Neutrophil (primary cell): ENCODE data around the gene NPHP4.
"Not testable (repeated sequence)": the region's sequence is repeated elsewhere in the genome, so short reads cannot be mapped to it uniquely, and the experiment has no call there.

Experiments used
- H3K27ac ChIP-seq: fragments of 200-600 bp; sonication (generic); 2 replicates; pipeline ENCODE4 v1.5.1; 2016; ENCODE audit warnings: mild to moderate bottlenecking, moderate library complexity
- H3K27me3 ChIP-seq: fragments of 200-600 bp; sonication (generic); 2 replicates; pipeline ENCODE4 v1.6.0; 2016; ENCODE audit warnings: mild to moderate bottlenecking
- H3K36me3 ChIP-seq: fragments of 200-600 bp; sonication (generic); 2 replicates; pipeline ENCODE4 v1.5.1; 2017
- H3K4me1 ChIP-seq, 2 experiments: fragments of 200-600 bp in 1 of 2; sonication (generic) in 1 of 2; 1 replicate in 1 of 2; 2 replicates in 1 of 2; pipeline versions ENCODE4 v1.5.1 to v1.6.1; 2013 to 2016; ENCODE audit warnings: low read depth in 1 of 2, low read length in 1 of 2, mild to moderate bottlenecking in 1 of 2, moderate library complexity in 1 of 2; ENCODE audit not compliant: control insufficient read depth in 1 of 2, insufficient read depth in 1 of 2
- H3K4me3 ChIP-seq, 2 experiments: fragments of 200-600 bp in 1 of 2; sonication (generic) in 1 of 2; 1 replicate in 1 of 2; 2 replicates in 1 of 2; pipeline ENCODE4 v1.5.1; 2013 to 2016; ENCODE audit warnings: low read depth in 1 of 2, low read length in 1 of 2, mild to moderate bottlenecking in 1 of 2, moderate library complexity in 1 of 2
- H3K9me3 ChIP-seq: fragments of 200-600 bp; sonication (generic); 2 replicates; pipeline ENCODE4 v1.5.1; 2016
- CTCF ChIP-seq: fragments of 200-600 bp; sonication (generic); IDR thresholded peaks from 2 replicates; pipeline ENCODE4 v1.5.1; 2016; ENCODE audit warnings: antibody characterized with exemption

Gene NPHP4

GRCh38 chr1:5926686-5927435, 65.4 kb downstream of the NPHP4 start:
- no peaks in the 10 kb centered on the region for H3K4me1 ChIP-seq
- TF ChIP-seq CTCF: no peak
- no peaks in the 10 kb centered on the region for H3K9me3 ChIP-seq
- H3K27me3 ChIP-seq: no peaks in the 10 kb centered on the region
- H3K36me3 ChIP-seq: no peaks in the 10 kb centered on the region
- H3K27ac ChIP-seq: no peak overlapping the region
- no peak overlapping the region for H3K4me3 ChIP-seq

GRCh38 chr1:5922700-5923330, 69.4 kb downstream of the NPHP4 start:
- not testable (repeated sequence) for H3K4me3 ChIP-seq, H3K27ac ChIP-seq, H3K9me3 ChIP-seq, H3K27me3 ChIP-seq, H3K36me3 ChIP-seq, H3K4me1 ChIP-seq

- H3K27ac ChIP-seq: no peak overlapping the region
- no peaks in the 10 kb centered on the region for H3K27me3 ChIP-seq
- H3K9me3 ChIP-seq: no peaks in the 10 kb centered on the region
- no peaks in the 10 kb centered on the region for H3K4me1 ChIP-seq
- no peak overlapping the region for H3K4me3 ChIP-seq
- TF ChIP-seq CTCF: no peak
- no peaks in the 10 kb centered on the region for H3K36me3 ChIP-seq
Measured at GRCh38 chr1:5921671-5922070, 70.6 kb downstream of the NPHP4 start.

GRCh38 chr1:5921129-5921528, 71.1 kb downstream of the NPHP4 start:
- no peak for TF ChIP-seq CTCF
- H3K4me1 ChIP-seq: no peaks in the 10 kb centered on the region
- no peaks in the 10 kb centered on the region for H3K36me3 ChIP-seq
- H3K27ac ChIP-seq: no peak overlapping the region
- no peaks in the 10 kb centered on the region for H3K27me3 ChIP-seq
- H3K4me3 ChIP-seq: no peak overlapping the region
- H3K9me3 ChIP-seq: no peaks in the 10 kb centered on the region

- H3K36me3 ChIP-seq: no peaks in the 10 kb centered on the region
- H3K4me1 ChIP-seq: no peaks in the 10 kb centered on the region
- H3K27ac ChIP-seq: no peak overlapping the region
- no peak overlapping the region for H3K4me3 ChIP-seq
- no peaks in the 10 kb centered on the region for H3K27me3 ChIP-seq
- no peaks in the 10 kb centered on the region for H3K9me3 ChIP-seq
- no peak for TF ChIP-seq CTCF
Measured at GRCh38 chr1:5920201-5920600, 72.0 kb downstream of the NPHP4 start.

- no peaks in the 10 kb centered on the region for H3K9me3 ChIP-seq
- H3K27ac ChIP-seq: no peak overlapping the region
- H3K36me3 ChIP-seq: no peaks in the 10 kb centered on the region
- no peaks in the 10 kb centered on the region for H3K27me3 ChIP-seq
- no peak overlapping the region for H3K4me3 ChIP-seq
- H3K4me1 ChIP-seq: no peaks in the 10 kb centered on the region
- no peak for TF ChIP-seq CTCF
Measured at GRCh38 chr1:5918275-5918649, 74.0 kb downstream of the NPHP4 start.
